CD4-positive, alpha-beta T cell treated with Interleukin-1 beta for 1 hour (primary cell): Measurements from ENCODE around the gene NCAPH2.

ENCODE experiments used
- DNase-seq, 2 donors: peaks; one replicate each; pipeline ENCODE4 v3.0.0-alpha.2; 2020 to 2022

Gene NCAPH2

GRCh38 chr22:50474710-50475651 is 33.0 kb upstream of the NCAPH2 start, which contains the start of gene SBF1:
Gene SBF1, minus strand, starts transcription at chr22:50475035. Its CDS starts 195 bp downstream, at chr22:50474840.
- DNase-seq, result peak; percentile 89 to 90

GRCh38 chr22:50475652-50476002 is 32.4 kb upstream of the NCAPH2 start:
- DNase-seq, result no peak

GRCh38 chr22:50476868-50477267 is 31.2 kb upstream of the NCAPH2 start:
- no peak for DNase-seq

- no peak for DNase-seq
Measured at GRCh38 chr22:50477923-50478322, 30.1 kb upstream of the NCAPH2 start.

DNA sequence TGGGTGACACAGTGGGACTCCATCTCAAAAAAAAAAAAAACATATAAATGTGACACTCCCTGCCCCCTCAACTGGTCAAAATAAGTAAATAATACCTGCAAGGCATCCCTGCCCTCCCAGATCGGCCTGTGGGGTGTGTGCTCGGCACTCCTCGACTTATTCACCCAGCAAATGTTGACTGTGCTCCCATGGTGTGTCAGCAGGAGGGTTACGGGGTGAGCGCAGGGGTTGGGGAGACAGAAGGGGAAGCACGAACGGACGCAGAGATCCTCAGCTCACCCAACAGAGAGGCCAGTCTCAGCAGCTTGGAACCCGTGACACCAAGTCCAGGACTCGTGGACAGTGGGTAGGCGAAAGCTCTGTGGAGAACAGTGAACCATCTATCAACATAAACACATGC is 28.3 kb upstream of the NCAPH2 start:
- DNase-seq, result no peak

DNA sequence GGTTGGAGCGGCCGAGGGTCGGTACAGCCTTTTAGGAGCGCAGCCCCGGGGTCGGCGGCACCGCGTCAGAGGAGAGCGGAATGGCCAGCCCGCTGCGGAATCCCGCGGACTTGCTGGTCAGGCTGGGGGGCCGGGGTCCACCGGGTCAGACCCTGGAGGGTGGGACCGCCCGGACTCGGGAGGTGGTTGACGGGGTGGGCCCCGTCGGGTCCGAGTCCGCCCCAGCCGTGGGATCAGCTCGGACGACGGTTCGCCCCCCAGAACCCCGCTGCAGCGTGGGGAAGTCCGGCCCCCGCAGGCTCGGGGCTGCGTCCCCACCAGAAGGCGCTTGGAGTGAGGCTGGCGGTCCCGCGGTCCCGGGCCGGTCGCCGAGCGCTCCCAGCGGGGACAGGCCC is 27.0 kb upstream of the NCAPH2 start:
- DNase-seq, result no peak

- DNase-seq, result peak; percentile 59 to 75
Measured at GRCh38 chr22:50481440-50482106, 26.5 kb upstream of the NCAPH2 start, which contains the start of gene ADM2. Gene ADM2, plus strand, starts transcription at chr22:50481543. Its CDS starts 305 bp downstream, at chr22:50481848.

DNA sequence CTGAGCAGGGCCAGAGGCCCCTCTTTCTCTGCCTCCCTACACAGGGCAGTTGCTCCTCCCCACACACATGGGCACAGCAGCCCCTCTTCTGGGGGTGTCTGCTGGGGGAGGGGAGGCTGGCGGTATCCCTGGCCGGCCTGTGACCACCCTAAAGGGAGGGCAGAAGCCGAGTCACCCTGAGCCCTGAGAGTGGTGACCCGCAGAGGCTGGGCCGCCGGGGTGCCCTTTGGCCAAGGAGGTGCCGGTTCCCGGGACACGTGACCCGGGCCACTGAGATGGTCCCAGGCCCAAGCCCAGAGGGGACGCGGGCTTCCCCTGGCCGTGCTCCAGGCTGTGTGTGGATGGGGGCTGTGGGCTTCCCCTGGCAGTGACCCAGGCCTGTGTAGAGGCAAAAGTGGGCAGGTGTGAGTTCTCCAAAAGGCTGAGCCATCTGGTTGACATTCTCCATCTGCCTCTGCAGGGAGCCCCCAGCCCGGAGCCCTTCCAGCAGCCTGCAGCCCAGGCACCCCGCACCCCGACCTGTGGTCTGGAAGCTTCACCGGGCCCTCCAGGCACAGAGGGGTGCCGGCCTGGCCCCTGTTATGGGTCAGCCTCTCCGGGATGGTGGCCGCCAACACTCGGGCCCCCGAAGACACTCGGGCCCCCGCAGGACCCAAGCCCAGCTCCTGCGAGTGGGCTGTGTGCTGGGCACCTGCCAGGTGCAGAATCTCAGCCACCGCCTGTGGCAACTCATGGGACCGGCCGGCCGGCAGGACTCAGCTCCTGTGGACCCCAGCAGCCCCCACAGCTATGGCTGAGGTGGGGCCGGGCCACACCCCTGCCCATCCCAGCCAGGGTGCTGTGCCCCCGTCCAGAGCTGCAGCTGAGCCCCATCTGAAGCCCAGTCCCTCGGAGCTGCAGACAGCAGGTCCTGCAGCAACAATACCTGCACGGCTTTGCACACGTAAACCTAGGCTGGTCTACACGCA is 25.6 kb upstream of the NCAPH2 start:
- DNase-seq, result no peak

- DNase-seq, result no peak
Measured at GRCh38 chr22:50483106-50483505, 24.9 kb upstream of the NCAPH2 start.

DNA sequence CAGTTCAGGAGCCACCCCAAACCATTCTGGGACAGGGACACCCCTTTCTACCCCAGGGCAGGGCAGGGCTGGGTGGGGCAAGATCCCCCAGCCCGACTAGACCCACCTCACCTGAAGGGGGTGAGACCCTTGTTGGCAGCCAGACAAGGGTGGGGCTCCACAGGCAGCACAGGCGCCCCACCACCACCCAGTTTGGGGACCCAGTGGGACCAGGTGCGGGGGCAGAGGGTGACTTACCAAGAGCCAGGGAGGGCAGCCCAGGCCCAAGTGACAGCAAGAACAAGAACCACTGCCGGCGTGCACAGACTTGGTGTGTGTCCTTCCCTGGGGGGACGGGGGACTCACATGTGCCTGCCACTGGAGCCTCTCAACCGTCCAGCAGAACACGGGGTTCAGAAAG is 24.5 kb upstream of the NCAPH2 start:
- no peak for DNase-seq

DNA sequence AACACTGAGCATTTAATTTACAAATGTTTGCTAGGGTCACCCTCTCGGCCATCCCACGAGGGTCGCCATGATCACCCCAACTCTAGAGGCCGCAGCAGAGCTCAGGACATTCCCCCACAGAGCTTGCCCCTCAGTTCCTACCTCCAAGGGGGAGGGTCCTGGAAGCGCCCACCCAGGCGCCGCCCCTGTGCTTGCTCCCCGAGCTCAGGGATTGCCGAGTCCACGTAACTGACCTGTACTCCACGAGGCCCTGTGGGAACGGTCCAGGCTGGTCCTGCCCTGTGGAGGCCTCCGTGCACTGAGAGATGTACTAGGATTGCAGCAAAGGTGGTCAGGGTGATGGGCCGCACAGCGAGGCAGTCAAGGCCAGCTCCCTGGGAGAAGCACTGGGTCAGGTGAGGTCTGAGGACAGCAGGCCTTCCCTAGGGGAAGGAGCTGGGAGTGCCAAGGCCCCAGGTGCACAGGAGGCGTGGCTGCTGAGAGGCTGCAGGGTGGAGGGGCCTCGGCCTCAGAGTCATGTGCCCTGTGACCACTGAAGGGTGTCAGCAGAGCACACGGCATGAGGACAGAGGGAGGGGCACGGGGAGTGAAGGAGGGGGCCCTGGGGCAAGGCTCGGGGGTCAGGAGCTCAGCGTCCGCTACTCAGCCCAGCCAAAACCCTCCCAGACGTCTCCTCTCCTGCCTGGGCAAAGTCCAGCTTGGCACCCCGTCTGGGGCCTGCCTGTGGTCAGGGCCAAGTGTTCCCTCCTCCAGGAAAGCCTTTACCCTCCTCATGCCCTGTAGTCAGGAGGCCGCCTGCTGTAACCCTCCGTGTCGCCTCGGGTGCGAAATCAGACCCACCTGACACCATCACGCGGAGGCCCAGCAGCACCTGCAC is 23.8 kb upstream of the NCAPH2 start:
- no peak for DNase-seq

DNA sequence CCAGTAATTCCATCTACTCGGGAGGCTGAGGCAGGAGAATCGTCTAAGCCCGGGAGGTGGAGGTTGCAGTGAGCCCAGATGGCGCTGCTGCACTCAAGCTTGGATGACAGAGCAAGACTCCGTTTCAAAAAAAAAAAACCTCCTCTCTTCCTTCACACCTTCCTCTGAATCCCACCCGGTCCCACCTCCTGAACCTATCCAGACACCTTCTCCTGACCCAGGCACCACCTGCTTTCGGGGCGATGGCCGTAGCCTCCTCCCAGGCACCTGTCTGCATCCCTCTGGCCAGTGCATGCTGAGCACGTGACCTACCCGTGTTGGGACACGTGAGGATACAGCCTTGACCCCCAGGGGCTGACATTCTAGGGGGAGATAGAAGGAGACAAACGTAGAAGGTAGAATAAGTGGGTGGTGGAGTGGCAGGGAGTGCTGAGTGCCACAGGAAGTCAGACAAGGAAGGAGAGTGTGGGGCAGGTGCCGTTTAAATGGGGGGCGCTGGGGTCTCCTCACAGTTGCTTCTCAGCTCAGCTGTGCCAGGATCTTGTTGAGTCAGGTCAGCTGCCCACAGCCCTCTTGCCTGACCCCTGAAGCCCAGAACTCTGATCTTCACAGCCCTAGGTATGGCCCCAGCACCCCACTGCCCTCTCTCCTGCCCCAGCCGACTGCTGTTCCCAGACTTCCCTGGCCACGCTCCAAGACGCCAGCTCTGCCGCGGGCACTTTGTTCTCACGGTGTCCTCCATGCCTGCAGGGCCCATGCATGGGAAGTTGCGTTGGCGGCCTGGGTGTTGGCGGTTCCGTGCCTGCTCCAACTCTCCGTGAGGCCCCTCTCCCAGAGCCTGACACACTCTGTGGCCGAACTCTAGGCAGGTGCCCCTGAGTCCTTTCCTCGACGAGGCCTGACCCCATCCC is 22.5 kb upstream of the NCAPH2 start:
- no peak for DNase-seq

DNA sequence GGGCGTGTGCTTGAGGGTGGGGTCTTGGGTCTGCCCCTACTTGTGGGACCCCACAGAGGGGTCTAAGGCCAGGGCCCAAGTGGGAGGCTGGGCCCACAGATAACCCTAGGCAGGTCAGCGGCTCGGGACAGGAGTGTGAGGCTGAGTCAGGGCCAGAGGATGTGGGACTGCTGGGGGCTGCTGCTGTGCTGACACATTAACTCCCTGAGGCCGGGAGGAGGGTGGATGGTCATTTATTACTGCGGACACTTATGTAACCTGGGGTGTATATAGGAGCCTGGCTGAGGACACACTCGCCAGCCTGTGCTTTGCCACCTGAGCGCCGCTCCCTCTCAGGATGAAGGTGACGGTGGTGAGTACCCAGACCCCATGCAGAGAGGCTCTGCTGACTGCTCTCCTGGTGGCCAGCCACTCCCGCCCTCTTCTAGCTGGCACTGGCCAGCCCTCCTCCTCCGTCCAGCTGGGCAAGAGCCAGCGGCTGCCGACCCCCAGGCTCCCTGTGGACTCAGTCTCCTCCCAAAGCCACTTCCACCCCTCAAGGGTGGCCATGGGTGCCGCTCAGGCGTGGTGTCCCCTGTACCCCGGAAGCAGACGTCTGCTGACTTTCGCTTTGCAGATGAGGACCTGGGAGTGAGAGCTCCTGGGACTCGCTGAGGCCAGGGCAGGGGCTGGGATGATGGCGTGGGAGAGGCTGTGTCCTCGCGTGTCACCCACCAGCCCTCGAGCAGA is 21.3 kb upstream of the NCAPH2 start, which contains the start of gene MIOX:
TSS of gene MIOX (plus strand) at position 299 of the 729 bp plus-strand sequence. CDS start at position 338, 39 bp downstream.
- DNase-seq, result no peak

DNA sequence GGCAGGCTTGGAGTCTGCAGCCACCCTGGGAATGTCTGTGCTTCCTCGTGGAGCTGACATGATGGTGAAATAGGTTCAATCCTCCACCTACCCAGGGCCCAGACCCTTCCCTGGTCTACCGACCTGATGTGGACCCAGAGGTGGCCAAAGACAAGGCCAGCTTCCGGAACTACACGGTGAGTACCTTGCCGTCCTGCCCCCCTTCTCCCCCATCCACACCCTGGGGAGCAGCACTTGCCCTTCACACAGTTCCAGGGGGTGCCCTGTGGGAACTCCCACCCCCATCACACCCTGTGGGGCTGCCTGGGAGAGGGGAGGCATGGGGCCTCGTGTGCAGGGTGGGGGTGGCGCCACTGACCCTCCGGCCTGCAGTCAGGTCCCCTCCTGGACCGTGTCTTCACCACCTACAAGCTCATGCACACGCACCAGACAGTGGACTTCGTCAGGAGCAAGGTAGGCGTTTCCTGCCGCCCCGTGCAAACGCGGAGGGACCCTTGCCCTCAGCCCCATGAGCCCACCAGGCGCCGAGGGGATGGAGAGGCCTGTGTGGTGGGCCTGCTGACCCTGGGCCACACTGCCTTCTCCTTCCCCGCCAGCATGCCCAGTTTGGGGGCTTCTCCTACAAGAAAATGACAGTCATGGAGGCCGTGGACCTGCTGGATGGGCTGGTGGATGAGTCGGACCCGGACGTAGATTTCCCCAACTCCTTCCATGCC is 20.6 kb upstream of the NCAPH2 start:
- no peak for DNase-seq

GRCh38 chr22:50488006-50488677 is 19.9 kb upstream of the NCAPH2 start:
- DNase-seq, result no peak

- DNase-seq, result no peak
Measured at GRCh38 chr22:50488886-50489285, 19.1 kb upstream of the NCAPH2 start.

DNA sequence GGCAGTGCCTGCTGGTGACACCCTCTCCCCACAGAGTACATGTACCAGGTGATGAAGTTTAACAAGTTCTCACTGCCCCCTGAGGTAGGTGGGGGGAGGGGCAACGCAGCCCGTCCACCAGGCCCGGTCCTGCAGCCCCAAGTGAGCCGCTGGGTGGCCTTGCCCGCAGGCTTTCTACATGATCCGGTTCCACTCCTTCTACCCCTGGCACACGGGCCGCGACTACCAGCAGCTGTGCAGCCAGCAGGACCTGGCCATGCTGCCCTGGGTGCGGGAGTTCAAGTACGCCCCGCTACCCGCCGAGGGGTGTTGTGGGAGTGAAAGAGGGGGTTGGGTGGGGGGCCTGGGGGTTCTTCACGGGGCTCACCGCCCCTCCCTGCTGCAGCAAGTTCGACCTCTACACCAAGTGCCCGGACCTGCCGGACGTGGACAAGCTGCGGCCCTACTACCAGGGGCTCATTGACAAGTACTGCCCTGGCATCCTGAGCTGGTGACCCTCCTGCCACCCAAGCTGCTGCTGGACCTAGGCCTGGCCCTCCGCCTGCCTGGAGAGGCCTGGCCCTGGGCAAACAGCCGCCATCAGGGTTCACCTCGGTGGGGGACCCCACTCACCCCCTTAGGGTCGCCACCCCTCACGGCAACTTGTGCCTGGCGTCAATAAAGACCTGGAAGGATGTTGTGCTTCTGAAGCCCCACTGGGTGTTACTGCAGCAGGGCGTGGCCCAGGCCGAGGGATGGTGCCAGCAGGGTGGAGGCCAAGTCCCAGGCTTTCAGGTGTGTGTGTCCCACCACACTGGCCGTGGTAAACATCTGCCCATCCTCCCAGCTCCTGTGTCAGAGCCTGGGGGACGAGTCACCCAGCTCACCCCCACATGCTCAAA is 18.4 kb upstream of the NCAPH2 start:
- DNase-seq, result no peak
